Transverse colon (tissue), 4 donors: Measurements from ENCODE around the gene SLC25A29. TPM values are rescaled to one million over a fixed set of nuclear protein-coding genes. Genes with fewer than 3 reads are reported as not detected.

Experiments used
- small RNA-seq, 4 donors: library from RNA; depleted of rRNA; stranded (forward); fragments of <200 nt; gene quantifications; one replicate each; pipeline ENCODE3, GENCODE V24; 2016
- total RNA-seq, 4 donors: library from RNA; depleted of rRNA; stranded (reverse); fragments of >200 nt; gene quantifications; one replicate each; pipeline ENCODE4 v1.1.0, GENCODE V29; 2016

Gene SLC25A29
- total RNA-seq, 4 donors from 2014 or later = 16.8 to 62.7 (median 19.7) TPM

Small RNA genes within 50 kb of the gene (small RNA-seq; reads per million reads assigned to genes)
- gene MIR345 (12.3 to 79.2 (median 41.6) reads per million in 4 donors), gene RN7SL523P (0 reads per million in 4 donors)

Other genes with a start within 250 kb of the SLC25A29 start
- 10 to 100 TPM; 22.8 to 86.4 (median 45.2) TPM for gene EVL, start 241.0 kb downstream of the SLC25A29 start, total RNA-seq
- gene DEGS2, start 146.8 kb downstream of the SLC25A29 start, total RNA-seq = 10 to 100 TPM in 3 of 4 donors, 1 to 10 TPM in 1; 4.9 to 33.2 (median 23.7) TPM
- 10 to 100 TPM; 50.8 to 61.3 (median 58.6) TPM for gene YY1, start 67.3 kb downstream of the SLC25A29 start, total RNA-seq
- gene SLC25A47, start 16.9 kb upstream of the SLC25A29 start, total RNA-seq = under 1 TPM in 2 of 4 donors, not detected in 2; 0.27 to 0.32 TPM
- gene WDR25, start 70.0 kb upstream of the SLC25A29 start, total RNA-seq = 10 to 100 TPM in 3 of 4 donors, 1 to 10 TPM in 1; 3.4 to 11.2 (median 10.7) TPM